ENCODE measurements around the gene LRWD1.

- TF ChIP-seq CTCF (IDR thresholded peaks at IDR 0.05) (no peak), POLR2A (IDR thresholded peaks at IDR 0.05) (no peak), POLR2AphosphoS5 (IDR thresholded peaks at IDR 0.05) (no peak)
Observed at GRCh38 chr7:102469351-102469971, 4.7 kb downstream of the LRWD1 start.
